ENCODE measurements around the gene USP1. TPM values are rescaled to one million over a fixed set of nuclear protein-coding genes. Genes with fewer than 3 reads are reported as not detected.

USP1 gene
- total and polyA plus RNA-seq, 2 donors (not counting 3 experiments of a cell fraction or from before 2014, with no cell fraction given): 7.0 to 38.4 TPM

- dilution Hi-C loops (cut with MboI; ENCODE audit: extremely low pct_ligation_motif_present, low sequenced_read_pairs): no loop called here
- Histone ChIP-seq H3K9ac (replicated peaks; ENCODE audit: extremely low read depth, insufficient read depth, low read length) (no peak overlapping the region), H3K4me2 (ENCODE audit: insufficient read depth, low read length) (no peak overlapping the region), H3K27ac (ENCODE audit: insufficient read depth, low read depth, low read length) (no peak overlapping the region), H3K9me3 (replicated peaks; ENCODE audit: control insufficient read depth, insufficient read depth, low read length) (no peaks in the 10 kb centered on the region), H2AFZ (ENCODE audit: low read depth, low read length) (no peak overlapping the region), H3K36me3 (ENCODE audit: control insufficient read depth in 2 of 2, extremely low read depth in 1 of 2, insufficient read depth in 2 of 2, low read length in 2 of 2) (no peaks in the 10 kb centered on the region), H3K4me3 (replicated peaks in 1 of 3; ENCODE audit: insufficient read depth in 1 of 3, low read depth in 1 of 3, low read length in 3 of 3) (no peak overlapping the region), H3K79me2 (ENCODE audit: control insufficient read depth, insufficient read depth, low read length) (no peaks in the 10 kb centered on the region), H4K20me1 (replicated peaks; ENCODE audit: control insufficient read depth, extremely low read depth, insufficient read depth, low read length) (no peaks in the 10 kb centered on the region), H3K4me1 (ENCODE audit: control insufficient read depth, extremely low read depth, insufficient read depth, low read length) (no peaks in the 10 kb centered on the region), H3K27me3 (ENCODE audit: control insufficient read depth in 2 of 2, insufficient read depth in 2 of 2, low read length in 2 of 2) (no peaks in the 10 kb centered on the region), H3K9me1 (replicated peaks; ENCODE audit: control insufficient read depth, extremely low read depth, insufficient read depth, low read length) (no peaks in the 10 kb centered on the region)
- DNase-seq (ENCODE audit: low read depth, low spot score): no peak
- no peak for TF ChIP-seq POLR2A (IDR thresholded peaks at IDR 0.05; ENCODE audit: low read depth, low read length)
- TF ChIP-seq, protein P1, sequence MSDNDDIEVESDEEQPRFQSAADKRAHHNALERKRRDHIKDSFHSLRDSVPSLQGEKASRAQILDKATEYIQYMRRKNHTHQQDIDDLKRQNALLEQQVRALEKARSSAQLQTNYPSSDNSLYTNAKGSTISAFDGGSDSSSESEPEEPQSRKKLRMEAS (IDR thresholded peaks at IDR 0.05; ENCODE audit: insufficient read depth, insufficient read length): no peak
- BruUV-seq (replicated peaks): no TSS peak
- FAIRE-seq: no peak
- intact Hi-C loops (cut with micrococcal nuclease): no loop called here
- POLR2A ChIA-PET: no interaction called here
- CTCF ChIA-PET: interaction anchor here (1.4 kb wide), 1 partner anchor 12 kb away, joined by 3 read pairs; no protein-coding TSS in a partner anchor
These were observed 47.3 kb upstream of the USP1 start for GRCh38 chr1:62389531-62389930.

DNA sequence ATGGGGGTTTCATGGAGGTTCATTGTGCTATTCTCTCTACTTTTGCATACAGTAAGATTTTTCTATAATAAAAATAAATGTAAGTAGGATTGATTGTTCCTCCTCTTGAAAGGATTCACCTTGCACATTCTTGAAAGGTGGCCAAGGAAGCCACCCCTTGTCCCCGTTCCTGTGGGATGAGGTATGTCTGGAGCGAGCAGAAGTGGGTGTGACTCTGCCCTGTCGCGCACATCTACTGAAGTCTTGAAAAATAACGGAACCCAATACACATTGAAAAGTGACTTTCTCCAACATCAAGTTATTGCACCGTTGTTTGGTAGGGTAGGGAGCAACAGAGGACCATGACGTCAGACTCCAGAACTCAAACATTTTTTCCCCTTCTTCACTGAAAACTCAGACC, 46.8 kb upstream of the USP1 start:
- no peak overlapping the region for H3K27ac ChIP-seq (ENCODE audit: insufficient read depth, low read depth, low read length)
- FAIRE-seq (no peak), DNase-seq (ENCODE audit: low read depth, low spot score) (no peak)
- H2AFZ ChIP-seq (ENCODE audit: low read depth, low read length): no peak overlapping the region
- H3K9ac ChIP-seq (replicated peaks; ENCODE audit: extremely low read depth, insufficient read depth, low read length): no peak overlapping the region
- no peak overlapping the region for H3K4me2 ChIP-seq (ENCODE audit: insufficient read depth, low read length)
- H3K9me1 ChIP-seq (replicated peaks; ENCODE audit: control insufficient read depth, extremely low read depth, insufficient read depth, low read length): no peaks in the 10 kb centered on the region
- dilution Hi-C loops (cut with MboI; ENCODE audit: extremely low pct_ligation_motif_present, low sequenced_read_pairs) (no loop called here), intact Hi-C loops (cut with micrococcal nuclease) (no loop called here)
- H3K4me3 ChIP-seq (replicated peaks in 1 of 3; ENCODE audit: insufficient read depth in 1 of 3, low read depth in 1 of 3, low read length in 3 of 3): no peak overlapping the region
- H3K4me1 ChIP-seq (ENCODE audit: control insufficient read depth, extremely low read depth, insufficient read depth, low read length): no peaks in the 10 kb centered on the region
- H4K20me1 ChIP-seq (replicated peaks; ENCODE audit: control insufficient read depth, extremely low read depth, insufficient read depth, low read length): no peaks in the 10 kb centered on the region
- H3K9me3 ChIP-seq (replicated peaks; ENCODE audit: control insufficient read depth, insufficient read depth, low read length): no peaks in the 10 kb centered on the region
- no TSS peak for BruUV-seq (replicated peaks)
- ChIA-PET CTCF (no interaction called here), POLR2A (no interaction called here)
- H3K27me3 ChIP-seq (ENCODE audit: control insufficient read depth in 2 of 2, insufficient read depth in 2 of 2, low read length in 2 of 2): no peaks in the 10 kb centered on the region
- TF ChIP-seq FOS (IDR thresholded peaks at IDR 0.05; ENCODE audit: borderline replicate concordance, insufficient read depth, low read length) (no peak), POLR2A (IDR thresholded peaks at IDR 0.05; ENCODE audit: low read depth, low read length) (no peak), EZH2 (IDR thresholded peaks at IDR 0.05; ENCODE audit: borderline replicate concordance, low read depth, low read length, severe bottlenecking) (no peak), MYC (IDR thresholded peaks at IDR 0.05; ENCODE audit: low read depth, low read length) (no peak), JUN (IDR thresholded peaks at IDR 0.05; ENCODE audit: borderline replicate concordance, insufficient read depth, insufficient read length, low read depth) (no peak), POLR2AphosphoS5 (IDR thresholded peaks at IDR 0.05; ENCODE audit: insufficient read depth, low read depth, low read length) (no peak), GATA2 (IDR thresholded peaks at IDR 0.05; ENCODE audit: insufficient read depth, insufficient read length, low read depth, low read length) (no peak)
- TF ChIP-seq, protein P2, sequence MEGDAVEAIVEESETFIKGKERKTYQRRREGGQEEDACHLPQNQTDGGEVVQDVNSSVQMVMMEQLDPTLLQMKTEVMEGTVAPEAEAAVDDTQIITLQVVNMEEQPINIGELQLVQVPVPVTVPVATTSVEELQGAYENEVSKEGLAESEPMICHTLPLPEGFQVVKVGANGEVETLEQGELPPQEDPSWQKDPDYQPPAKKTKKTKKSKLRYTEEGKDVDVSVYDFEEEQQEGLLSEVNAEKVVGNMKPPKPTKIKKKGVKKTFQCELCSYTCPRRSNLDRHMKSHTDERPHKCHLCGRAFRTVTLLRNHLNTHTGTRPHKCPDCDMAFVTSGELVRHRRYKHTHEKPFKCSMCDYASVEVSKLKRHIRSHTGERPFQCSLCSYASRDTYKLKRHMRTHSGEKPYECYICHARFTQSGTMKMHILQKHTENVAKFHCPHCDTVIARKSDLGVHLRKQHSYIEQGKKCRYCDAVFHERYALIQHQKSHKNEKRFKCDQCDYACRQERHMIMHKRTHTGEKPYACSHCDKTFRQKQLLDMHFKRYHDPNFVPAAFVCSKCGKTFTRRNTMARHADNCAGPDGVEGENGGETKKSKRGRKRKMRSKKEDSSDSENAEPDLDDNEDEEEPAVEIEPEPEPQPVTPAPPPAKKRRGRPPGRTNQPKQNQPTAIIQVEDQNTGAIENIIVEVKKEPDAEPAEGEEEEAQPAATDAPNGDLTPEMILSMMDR (IDR thresholded peaks at IDR 0.05; ENCODE audit: extremely low read depth in 1 of 2, insufficient read depth in 1 of 2, low read depth in 1 of 2, low read length in 2 of 2): no peak
- TF ChIP-seq, protein P1 (IDR thresholded peaks at IDR 0.05; ENCODE audit: insufficient read depth, insufficient read length): no peak
- H3K79me2 ChIP-seq (ENCODE audit: control insufficient read depth, insufficient read depth, low read length): no peaks in the 10 kb centered on the region
- H3K36me3 ChIP-seq (ENCODE audit: control insufficient read depth in 2 of 2, extremely low read depth in 1 of 2, insufficient read depth in 2 of 2, low read length in 2 of 2): no peaks in the 10 kb centered on the region
